Suprapubic skin (tissue), 4 donors: ENCODE measurements around the gene APMAP.

Experiments
- EP300 ChIP-seq: sonication (generic); formaldehyde crosslinking; IDR thresholded peaks from one replicate; pipeline ENCODE4 v1.6.1; 2017; ENCODE audit warnings: antibody characterized with exemption
- POLR2A ChIP-seq, 2 donors: fragments of 450-650 bp; IDR thresholded peaks; one replicate each; pipeline ENCODE4 v1.6.1; 2017; ENCODE audit warnings: antibody characterized with exemption in 2 of 2, mild to moderate bottlenecking in 2 of 2, moderate library complexity in 2 of 2
- POLR2AphosphoS5 ChIP-seq, 3 donors: sonication (generic); formaldehyde crosslinking; IDR thresholded peaks; one replicate each; pipeline ENCODE4 v1.6.1; 2017; ENCODE audit warnings: antibody characterized with exemption in 3 of 3
- TF ChIP-seq, protein P1 (sequence below), 2 donors: fragments of 200-600 bp in 1 of 2; fragments of 450-650 bp in 1 of 2; sonication (generic) in 1 of 2; IDR thresholded peaks; one replicate each; pipeline ENCODE4 v1.5.1; 2016 to 2019; ENCODE audit warnings: antibody characterized with exemption in 2 of 2, mild to moderate bottlenecking in 1 of 2, moderate library complexity in 1 of 2

DNA sequence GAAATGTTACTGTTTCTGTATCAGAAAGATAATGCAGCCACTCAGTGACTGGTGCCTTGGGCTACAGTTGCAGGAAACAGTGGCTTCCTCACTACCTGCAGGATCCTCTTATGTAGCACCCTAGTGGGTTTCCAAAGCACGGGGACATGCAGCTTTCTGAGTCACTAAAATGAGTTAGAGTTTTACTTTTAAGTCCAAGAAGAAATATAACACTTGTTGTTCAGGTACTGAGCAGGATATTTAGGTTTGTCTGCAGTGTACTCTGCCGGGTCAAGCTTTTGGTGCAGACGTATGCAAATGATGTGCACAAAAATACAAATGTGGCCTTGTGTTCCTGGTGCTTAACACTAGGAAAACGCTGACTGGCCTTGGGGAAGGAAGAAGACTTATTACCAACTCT lies 43.4 kb upstream of the APMAP start:
- TF ChIP-seq, protein P1, sequence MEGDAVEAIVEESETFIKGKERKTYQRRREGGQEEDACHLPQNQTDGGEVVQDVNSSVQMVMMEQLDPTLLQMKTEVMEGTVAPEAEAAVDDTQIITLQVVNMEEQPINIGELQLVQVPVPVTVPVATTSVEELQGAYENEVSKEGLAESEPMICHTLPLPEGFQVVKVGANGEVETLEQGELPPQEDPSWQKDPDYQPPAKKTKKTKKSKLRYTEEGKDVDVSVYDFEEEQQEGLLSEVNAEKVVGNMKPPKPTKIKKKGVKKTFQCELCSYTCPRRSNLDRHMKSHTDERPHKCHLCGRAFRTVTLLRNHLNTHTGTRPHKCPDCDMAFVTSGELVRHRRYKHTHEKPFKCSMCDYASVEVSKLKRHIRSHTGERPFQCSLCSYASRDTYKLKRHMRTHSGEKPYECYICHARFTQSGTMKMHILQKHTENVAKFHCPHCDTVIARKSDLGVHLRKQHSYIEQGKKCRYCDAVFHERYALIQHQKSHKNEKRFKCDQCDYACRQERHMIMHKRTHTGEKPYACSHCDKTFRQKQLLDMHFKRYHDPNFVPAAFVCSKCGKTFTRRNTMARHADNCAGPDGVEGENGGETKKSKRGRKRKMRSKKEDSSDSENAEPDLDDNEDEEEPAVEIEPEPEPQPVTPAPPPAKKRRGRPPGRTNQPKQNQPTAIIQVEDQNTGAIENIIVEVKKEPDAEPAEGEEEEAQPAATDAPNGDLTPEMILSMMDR (IDR thresholded peaks at IDR 0.05): no peak
- TF ChIP-seq POLR2A (IDR thresholded peaks at IDR 0.05) (no peak), POLR2AphosphoS5 (IDR thresholded peaks at IDR 0.05) (no peak), EP300 (no peak)
